ENCODE data around the gene ACSM3.

Gene ACSM3

GRCh38 chr16:20734782-20735181 lies 29.0 kb upstream of the ACSM3 start:
- Histone ChIP-seq H3K27me3 (ENCODE audit: low read length) (no peaks in the 10 kb centered on the region), H3K9ac (ENCODE audit: low read length) (no peak overlapping the region), H3K9me3 (ENCODE audit: insufficient read depth, low read length) (no peaks in the 10 kb centered on the region), H3K27ac (ENCODE audit: low read depth, low read length) (no peak overlapping the region), H4K20me1 (ENCODE audit: low read depth, low read length) (peaks cover 7% of the 10 kb centered on the region; the same call in 1 of the 2 replicates), H3K79me2 (ENCODE audit: insufficient read depth, low read length) (peaks cover 16% of the 10 kb centered on the region), H2AFZ (ENCODE audit: low read depth, low read length, severe bottlenecking) (no peak overlapping the region), H3F3A (ENCODE audit: insufficient read depth) (peaks cover 7% of the 10 kb centered on the region; the same call in 1 of the 2 replicates), H3K9me2 (replicated peaks; ENCODE audit: insufficient read depth, low read length) (no peaks in the 10 kb centered on the region), H3K4me2 (ENCODE audit: low read depth, low read length, poor library complexity, severe bottlenecking) (no peak overlapping the region), H3K36me3 (ENCODE audit: low read length) (peaks cover 34% of the 10 kb centered on the region), H3K4me3 (ENCODE audit: insufficient read depth, low read length, poor library complexity, severe bottlenecking) (no peak overlapping the region)
- no peak for TF ChIP-seq EZH2phosphoT487 (conservative IDR thresholded peaks at IDR 0.05; ENCODE audit: low read length)
- no peak for TF ChIP-seq CTCF (IDR thresholded peaks at IDR 0.05; ENCODE audit: insufficient read depth, low read length, poor library complexity, severe bottlenecking)

GRCh38 chr16:20735490-20735889 lies 28.3 kb upstream of the ACSM3 start:
- H3K4me3 ChIP-seq (ENCODE audit: insufficient read depth, low read length, poor library complexity, severe bottlenecking), result no peak overlapping the region
- TF ChIP-seq EZH2phosphoT487 (conservative IDR thresholded peaks at IDR 0.05; ENCODE audit: low read length) (no peak), CTCF (IDR thresholded peaks at IDR 0.05; ENCODE audit: insufficient read depth, low read length, poor library complexity, severe bottlenecking) (no peak)
- peaks cover 7% of the 10 kb centered on the region; the same call in 1 of the 2 replicates for H3F3A ChIP-seq (ENCODE audit: insufficient read depth)
- peaks cover 35% of the 10 kb centered on the region for H3K36me3 ChIP-seq (ENCODE audit: low read length)
- no peak overlapping the region for H3K4me2 ChIP-seq (ENCODE audit: low read depth, low read length, poor library complexity, severe bottlenecking)
- H2AFZ ChIP-seq (ENCODE audit: low read depth, low read length, severe bottlenecking), result no peak overlapping the region
- H4K20me1 ChIP-seq (ENCODE audit: low read depth, low read length), result peaks cover 12% of the 10 kb centered on the region; the same call in 1 of the 2 replicates
- H3K27me3 ChIP-seq (ENCODE audit: low read length), result no peaks in the 10 kb centered on the region
- H3K27ac ChIP-seq (ENCODE audit: low read depth, low read length), result no peak overlapping the region
- peaks cover 23% of the 10 kb centered on the region for H3K79me2 ChIP-seq (ENCODE audit: insufficient read depth, low read length)
- no peak overlapping the region for H3K9ac ChIP-seq (ENCODE audit: low read length)
- no peaks in the 10 kb centered on the region for H3K9me3 ChIP-seq (ENCODE audit: insufficient read depth, low read length)
- H3K9me2 ChIP-seq (replicated peaks; ENCODE audit: insufficient read depth, low read length), result no peaks in the 10 kb centered on the region

GRCh38 chr16:20740007-20740883 lies 23.6 kb upstream of the ACSM3 start:
- Histone ChIP-seq H4K20me1 (ENCODE audit: low read depth, low read length) (peaks cover 15% of the 10 kb centered on the region; the same call in 1 of the 2 replicates), H3K27ac (ENCODE audit: low read depth, low read length) (0 out of 2 replicates have a peak overlapping the region, but pooled peaks have one; percentile 1), H3K9me3 (ENCODE audit: insufficient read depth, low read length) (no peaks in the 10 kb centered on the region), H3K4me3 (ENCODE audit: insufficient read depth, low read length, poor library complexity, severe bottlenecking) (peak overlapping the region; percentile 99), H3K4me2 (ENCODE audit: low read depth, low read length, poor library complexity, severe bottlenecking) (peak overlapping the region; percentile 89), H2AFZ (ENCODE audit: low read depth, low read length, severe bottlenecking) (no peak overlapping the region), H3K27me3 (ENCODE audit: low read length) (no peaks in the 10 kb centered on the region), H3K36me3 (ENCODE audit: low read length) (peaks cover 35% of the 10 kb centered on the region), H3K9ac (ENCODE audit: low read length) (peak overlapping the region; percentile 90), H3F3A (ENCODE audit: insufficient read depth) (no peaks in the 10 kb centered on the region; the same call in 1 of the 2 replicates), H3K9me2 (replicated peaks; ENCODE audit: insufficient read depth, low read length) (no peaks in the 10 kb centered on the region), H3K79me2 (ENCODE audit: insufficient read depth, low read length) (peaks cover 30% of the 10 kb centered on the region)
- no peak for TF ChIP-seq EZH2phosphoT487 (conservative IDR thresholded peaks at IDR 0.05; ENCODE audit: low read length)
- TF ChIP-seq CTCF (IDR thresholded peaks at IDR 0.05; ENCODE audit: insufficient read depth, low read length, poor library complexity, severe bottlenecking), result peak; percentile 50
